Breast epithelium (tissue), 4 donors: Measurements from ENCODE around the gene CPLANE2. TPM values are rescaled to one million over a fixed set of nuclear protein-coding genes. Genes with fewer than 3 reads are reported as not detected.

Source experiments
- DNase-seq, 2 donors: peaks; one replicate each; pipeline ENCODE4 v3.0.0-alpha.2; 2019; ENCODE audit warnings: low spot score in 2 of 2
- H3K27ac ChIP-seq, 2 donors: fragments of 200-600 bp; sonication (generic) in 1 of 2; one replicate each; pipeline ENCODE4 v1.5.1; 2016 to 2019; ENCODE audit warnings: mild to moderate bottlenecking in 1 of 2
- H3K27me3 ChIP-seq, 2 donors: fragments of 200-600 bp; sonication (generic) in 1 of 2; one replicate each; pipeline versions ENCODE4 v1.5.1 to v1.6.0; 2017 to 2019; ENCODE audit warnings: control low read depth in 1 of 2, mild to moderate bottlenecking in 1 of 2
- H3K36me3 ChIP-seq: fragments of 200-600 bp; one replicate; pipeline ENCODE4 v1.5.1; 2019
- H3K4me1 ChIP-seq, 2 donors: fragments of 200-600 bp; sonication (generic); one replicate each; pipeline ENCODE4 v1.5.1; 2016 to 2019; ENCODE audit warnings: control low read depth in 1 of 2
- H3K4me3 ChIP-seq, 3 donors: fragments of 200-600 bp; sonication (generic); 1 replicate in 2 of 3; 2 replicates in 1 of 3; pipeline ENCODE4 v1.5.1; 2016 to 2019; ENCODE audit warnings: mild to moderate bottlenecking in 3 of 3, moderate library complexity in 2 of 3
- H3K9me3 ChIP-seq, 2 donors: fragments of 200-600 bp; sonication (generic) in 1 of 2; one replicate each; pipeline ENCODE4 v1.5.1; 2016 to 2019; ENCODE audit warnings: control low read depth in 1 of 2
- CTCF ChIP-seq, 3 donors: fragments of 450-650 bp; IDR thresholded peaks; one replicate each; pipeline ENCODE4 v1.5.1; 2016 to 2017; ENCODE audit warnings: antibody characterized with exemption in 3 of 3, mild to moderate bottlenecking in 3 of 3, moderate library complexity in 3 of 3
- POLR2A ChIP-seq: fragments of 450-650 bp; IDR thresholded peaks from one replicate; pipeline ENCODE4 v1.6.1; 2016; ENCODE audit warnings: antibody characterized with exemption, mild to moderate bottlenecking, moderate library complexity
- POLR2AphosphoS5 ChIP-seq, 3 donors: sonication (generic); formaldehyde crosslinking; IDR thresholded peaks; one replicate each; pipeline ENCODE4 v1.6.1; 2017; ENCODE audit warnings: antibody characterized with exemption in 3 of 3
- intact Hi-C: fragments of 100-400 bp; cut with DNase I; formaldehyde crosslinking; loops from one replicate; pipeline ENCODE4 v1.15.1; 2023; ENCODE audit warnings: low total_unique reads
- total RNA-seq, 3 donors: library from RNA; depleted of rRNA; stranded (reverse); fragments of >200 nt; gene quantifications; one replicate each; pipeline ENCODE4 v1.1.0, GENCODE V29; 2016

CPLANE2 gene
- total RNA-seq: 1 to 10 TPM; 4.3 to 9.5 (median 8.2) TPM

GRCh38 chr1:16236511-16237342 lies at the start of gene CPLANE2:
Gene CPLANE2 (minus strand): TSS chr1:16237183. CDS start chr1:16236742, 441 bp downstream.
- peak within 1 kb of the TSS; percentile 96 to 97 for H3K27ac ChIP-seq
- H3K27me3 ChIP-seq: no peaks in the 10 kb centered on the region
- intact Hi-C loops: no loop called here
- H3K4me3 ChIP-seq: peak within 1 kb of the TSS; percentile 49 to 79 (median 75)
- DNase-seq: peak; percentile 91 to 96
- TF ChIP-seq POLR2AphosphoS5 (IDR thresholded peaks at IDR 0.05) (peak; percentile 42 to 85 (median 60)), CTCF (IDR thresholded peaks at IDR 0.05) (peak in 1 of 3 donors; percentile 17), POLR2A (peak; percentile 44)
- H3K9me3 ChIP-seq: no peaks in the 10 kb centered on the region
- no peaks in the 10 kb centered on the region for H3K36me3 ChIP-seq
- H3K4me1 ChIP-seq: peaks cover 4 to 5% of the 10 kb centered on the region in 2 donors

- Histone ChIP-seq H3K27me3 (no peaks in the 10 kb centered on the region), H3K4me1 (no peaks in the 10 kb centered on the region), H3K36me3 (peaks cover 6% of the 10 kb centered on the region), H3K9me3 (no peaks in the 10 kb centered on the region), H3K4me3 (no peak overlapping the region), H3K27ac (no peak overlapping the region)
- no peak for DNase-seq
- TF ChIP-seq POLR2AphosphoS5 (IDR thresholded peaks at IDR 0.05) (no peak), CTCF (IDR thresholded peaks at IDR 0.05) (no peak), POLR2A (no peak)
- intact Hi-C loops: no loop called here
These were observed 49.1 kb upstream of the CPLANE2 start for GRCh38 chr1:16286122-16286521.

- DNase-seq: no peak
- Histone ChIP-seq H3K27ac (no peak overlapping the region), H3K4me3 (no peak overlapping the region), H3K4me1 (no peaks in the 10 kb centered on the region), H3K9me3 (no peaks in the 10 kb centered on the region), H3K36me3 (no peaks in the 10 kb centered on the region), H3K27me3 (no peaks in the 10 kb centered on the region)
- TF ChIP-seq POLR2A: no peak
- TF ChIP-seq POLR2AphosphoS5 (IDR thresholded peaks at IDR 0.05): no peak
- TF ChIP-seq CTCF (IDR thresholded peaks at IDR 0.05): no peak
- intact Hi-C loops: no loop called here
These were observed 44.8 kb upstream of the CPLANE2 start for GRCh38 chr1:16281765-16282164.

DNA sequence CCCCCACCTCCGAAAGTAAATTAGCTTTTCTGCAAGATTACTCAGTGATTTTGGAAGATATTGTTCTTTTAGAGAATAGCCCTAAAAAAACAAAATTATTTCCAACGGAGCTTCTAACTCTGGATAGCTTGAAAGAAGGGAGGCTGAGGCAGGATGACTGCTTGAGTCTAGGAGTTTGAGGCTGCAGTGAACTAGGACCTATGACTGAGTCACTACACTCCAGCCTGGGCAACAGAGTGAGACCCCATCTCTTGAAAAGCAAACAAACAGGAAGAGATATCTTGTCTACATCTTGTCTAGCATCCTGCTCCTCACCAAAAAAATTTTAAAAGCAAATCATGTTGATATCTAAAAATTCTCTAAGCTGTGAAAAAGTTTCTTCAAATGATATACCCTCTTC lies 42.2 kb upstream of the CPLANE2 start:
- no peaks in the 10 kb centered on the region for H3K27me3 ChIP-seq
- intact Hi-C loops: no loop called here
- no peaks in the 10 kb centered on the region for H3K4me1 ChIP-seq
- DNase-seq: no peak
- no peak overlapping the region for H3K4me3 ChIP-seq
- peak overlapping the region in 1 of 2 donors; percentile 30 for H3K27ac ChIP-seq
- no peaks in the 10 kb centered on the region for H3K36me3 ChIP-seq
- no peak for TF ChIP-seq CTCF (IDR thresholded peaks at IDR 0.05)
- no peak for TF ChIP-seq POLR2AphosphoS5 (IDR thresholded peaks at IDR 0.05)
- no peak for TF ChIP-seq POLR2A
- H3K9me3 ChIP-seq: no peaks in the 10 kb centered on the region

- Histone ChIP-seq H3K36me3 (no peaks in the 10 kb centered on the region), H3K27ac (no peak overlapping the region), H3K27me3 (no peaks in the 10 kb centered on the region), H3K4me3 (no peak overlapping the region), H3K4me1 (no peaks in the 10 kb centered on the region), H3K9me3 (no peaks in the 10 kb centered on the region)
- intact Hi-C loops: no loop called here
- no peak for TF ChIP-seq POLR2A
- no peak for TF ChIP-seq CTCF (IDR thresholded peaks at IDR 0.05)
- no peak for TF ChIP-seq POLR2AphosphoS5 (IDR thresholded peaks at IDR 0.05)
- DNase-seq: no peak
These were observed 39.5 kb upstream of the CPLANE2 start for GRCh38 chr1:16276302-16277030.
